ENCODE data around the gene TTBK1. TPM values are rescaled to one million over a fixed set of nuclear protein-coding genes. Genes with fewer than 3 reads are reported as not detected.

Gene TTBK1
- polyA plus RNA-seq, 4 donors: 0.25 to 0.39 (median 0.28) TPM

DNA sequence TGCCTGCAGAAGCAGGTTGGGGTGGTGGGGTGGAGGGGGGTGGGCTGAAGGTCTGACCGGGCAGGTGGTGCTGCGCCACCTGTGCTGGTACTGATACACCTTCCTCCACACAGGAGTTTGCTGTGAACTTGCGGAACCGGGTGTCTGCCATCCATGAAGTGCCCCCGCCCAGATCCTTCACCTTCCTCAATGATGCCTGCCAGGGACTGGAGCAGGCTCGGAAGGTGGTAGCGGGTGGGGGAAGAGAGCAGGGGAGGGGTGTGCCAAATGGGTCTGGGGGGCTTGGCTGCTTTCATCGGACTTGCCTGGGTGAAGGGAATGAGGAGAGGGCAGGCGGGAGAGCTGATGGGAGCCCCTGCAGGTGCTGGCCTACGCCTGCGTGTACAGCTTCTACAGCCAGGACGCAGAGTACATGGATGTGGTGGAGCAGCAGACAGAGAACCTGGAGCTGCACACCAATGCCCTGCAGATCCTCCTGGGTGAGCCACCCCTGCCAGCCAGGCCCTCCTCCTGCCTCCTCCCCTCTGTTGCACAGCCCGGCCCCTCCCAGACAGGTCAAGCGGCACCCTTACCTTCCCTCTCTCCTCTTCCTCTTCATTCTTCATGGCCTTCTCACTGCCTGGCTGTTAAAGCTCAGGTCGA lies 20.7 kb upstream of the TTBK1 start:
- DNase-seq (ENCODE audit: low read depth in 4 of 4, low spot score in 3 of 4): no peak

DNA sequence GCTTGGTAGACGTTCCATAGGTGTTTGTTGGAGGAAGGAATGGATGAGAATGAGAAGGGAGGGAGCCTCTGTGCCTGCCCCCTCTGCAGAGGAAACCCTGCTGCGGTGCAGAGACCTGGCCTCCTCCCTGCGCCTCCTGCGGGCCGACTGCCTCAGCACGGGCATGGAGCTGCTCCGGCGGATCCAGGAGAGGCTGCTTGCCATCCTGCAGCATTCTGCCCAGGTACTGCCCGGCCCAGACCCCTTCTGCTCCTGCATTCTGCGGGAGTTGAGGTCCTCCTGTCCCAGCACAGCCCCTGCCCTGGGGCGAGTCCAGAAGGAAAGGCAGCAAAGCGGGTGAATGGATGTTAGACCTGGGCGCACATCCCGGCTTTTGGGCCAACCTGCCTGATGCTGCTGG lies 20.1 kb upstream of the TTBK1 start:
- DNase-seq (ENCODE audit: low read depth in 4 of 4, low spot score in 3 of 4): no peak

DNA sequence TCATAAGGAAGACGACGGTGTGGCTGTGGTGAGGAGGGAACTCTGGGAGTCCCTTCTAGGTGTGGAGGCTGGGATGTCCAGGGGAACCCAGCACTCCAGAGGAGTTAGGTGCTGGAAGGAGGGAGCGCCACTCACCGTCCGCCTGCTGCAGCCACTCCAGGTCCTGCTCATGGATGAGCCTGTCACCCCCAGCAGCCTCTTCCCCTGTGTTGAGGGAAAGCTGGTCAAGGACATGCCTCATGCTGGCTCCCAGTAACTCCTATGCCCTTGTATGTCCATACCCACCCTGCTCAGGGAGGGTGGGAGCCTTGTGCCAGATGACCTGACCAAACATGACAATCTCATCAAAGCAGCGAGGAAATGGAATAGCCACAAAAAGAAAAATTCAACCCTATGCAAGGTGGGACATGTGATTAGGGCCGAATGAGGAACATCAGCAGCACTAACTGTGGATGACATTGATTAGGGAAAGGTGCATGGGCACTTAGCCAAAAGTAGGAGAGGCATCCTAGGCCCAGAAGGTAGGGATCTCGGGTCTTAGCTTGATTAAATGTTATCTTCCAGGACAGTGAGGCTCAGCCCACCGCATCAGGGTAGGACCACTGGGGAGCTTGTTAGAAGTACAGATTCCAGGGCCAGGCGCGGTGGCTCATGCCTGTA lies 17.0 kb upstream of the TTBK1 start:
- DNase-seq (ENCODE audit: low read depth in 4 of 4, low spot score in 3 of 4): no peak

DNA sequence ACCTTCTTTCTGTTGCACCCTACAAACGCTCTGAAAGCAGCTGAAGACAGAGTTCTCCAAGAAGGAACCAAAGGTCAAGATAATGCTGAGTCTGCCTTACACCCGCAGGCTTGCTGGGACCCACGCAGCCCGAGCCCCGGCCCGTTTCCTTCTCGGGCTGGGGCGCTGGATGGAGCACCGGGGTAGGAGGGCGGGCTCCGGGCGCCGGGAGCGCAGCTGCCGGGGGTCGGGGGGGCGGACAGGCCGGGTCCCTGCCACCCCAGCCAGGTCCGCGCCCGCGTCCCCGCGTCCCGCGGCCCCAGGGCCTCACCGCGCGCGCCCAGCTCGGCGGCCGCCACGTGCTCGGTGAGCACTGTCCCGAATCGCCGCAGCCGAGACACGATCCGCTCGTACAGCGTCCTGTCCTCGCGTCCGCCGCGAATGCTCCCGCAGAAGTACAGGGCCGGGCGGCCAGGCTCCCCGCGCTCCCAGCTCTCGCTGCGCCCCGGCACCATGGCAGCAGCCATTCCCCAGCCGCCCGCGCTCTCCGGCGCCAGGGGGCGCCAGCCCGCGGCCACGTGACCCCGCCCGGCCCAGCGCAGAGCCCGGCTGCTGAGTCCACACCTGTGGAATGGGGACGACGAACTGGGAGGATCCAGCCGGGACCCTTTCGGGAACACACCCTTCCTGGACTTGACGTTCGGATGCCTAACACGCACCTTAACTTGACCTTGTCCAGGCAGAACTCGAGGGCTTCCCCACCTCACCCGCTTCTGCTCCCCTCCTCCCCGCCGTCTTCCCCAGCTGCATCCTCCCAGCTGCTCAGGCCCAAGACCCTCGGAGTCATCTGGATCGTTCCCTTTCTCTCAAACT lies 14.1 kb upstream of the TTBK1 start, which contains the start of gene DNPH1:
DNPH1 (minus strand) TSS at position 531 of the 852 bp plus-strand sequence; CDS start at position 506, 25 bp downstream.
- DNase-seq (ENCODE audit: low read depth in 4 of 4, low spot score in 3 of 4): peak; percentile 60 to 74 (median 66)

DNA sequence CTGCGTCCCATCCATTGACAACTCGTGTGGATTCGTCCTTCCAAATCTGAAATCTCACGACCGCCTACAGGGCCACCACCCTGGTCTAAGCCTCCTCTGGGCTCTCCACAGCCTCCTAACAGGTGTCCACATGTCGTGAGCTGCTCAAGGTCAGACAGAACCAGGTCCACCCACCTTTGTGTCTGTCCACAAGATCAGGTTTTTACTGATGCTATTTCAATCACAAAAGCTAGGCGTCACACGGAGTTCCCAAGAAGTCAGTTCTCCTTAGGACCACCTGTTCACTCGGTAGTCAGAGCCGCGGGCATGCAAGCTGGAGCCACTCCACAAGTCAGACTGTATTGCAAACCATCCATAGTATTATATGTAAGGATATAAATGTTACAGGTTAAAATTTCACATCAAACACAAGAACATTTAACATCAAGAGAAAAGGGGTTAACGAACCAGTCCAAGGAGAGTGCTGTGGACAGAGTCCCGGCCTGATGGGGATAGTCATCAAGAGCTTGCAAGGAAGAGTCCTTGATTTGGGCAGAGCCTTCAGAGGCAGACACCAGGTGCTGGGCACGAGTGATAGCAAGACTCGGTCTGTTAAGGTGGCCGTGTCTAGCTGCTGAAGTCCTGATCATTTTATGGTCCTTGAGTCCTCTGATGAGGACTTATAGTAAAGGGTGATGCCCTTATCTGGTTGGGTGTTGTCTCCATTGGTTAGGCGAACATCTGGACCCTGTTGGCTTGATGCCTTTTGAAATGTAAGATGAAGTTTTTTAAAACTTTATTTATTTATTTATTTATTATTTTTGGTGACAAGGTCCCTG lies 13.3 kb upstream of the TTBK1 start:
- no peak for DNase-seq (ENCODE audit: low read depth in 4 of 4, low spot score in 3 of 4)

DNA sequence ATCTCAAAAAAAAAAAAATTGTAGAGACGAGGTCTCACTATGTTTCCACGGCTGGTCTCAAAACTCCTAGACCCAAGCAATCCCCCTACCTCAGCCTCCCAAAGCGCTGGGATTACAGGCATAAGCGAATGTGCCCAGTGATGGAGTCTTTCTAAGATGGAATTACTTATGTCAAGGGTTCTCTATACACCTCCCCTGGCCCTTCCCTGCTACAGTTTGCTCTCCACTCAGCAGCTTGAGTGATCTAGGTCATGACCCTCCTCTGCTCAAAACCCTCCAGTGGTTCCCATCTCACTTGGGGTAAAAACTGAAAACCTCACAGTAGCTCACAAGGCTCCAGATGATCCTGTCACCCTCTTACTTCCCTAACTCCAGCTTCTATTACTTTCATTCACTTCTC lies 12.2 kb upstream of the TTBK1 start:
- DNase-seq (ENCODE audit: low read depth in 4 of 4, low spot score in 3 of 4): no peak

DNA sequence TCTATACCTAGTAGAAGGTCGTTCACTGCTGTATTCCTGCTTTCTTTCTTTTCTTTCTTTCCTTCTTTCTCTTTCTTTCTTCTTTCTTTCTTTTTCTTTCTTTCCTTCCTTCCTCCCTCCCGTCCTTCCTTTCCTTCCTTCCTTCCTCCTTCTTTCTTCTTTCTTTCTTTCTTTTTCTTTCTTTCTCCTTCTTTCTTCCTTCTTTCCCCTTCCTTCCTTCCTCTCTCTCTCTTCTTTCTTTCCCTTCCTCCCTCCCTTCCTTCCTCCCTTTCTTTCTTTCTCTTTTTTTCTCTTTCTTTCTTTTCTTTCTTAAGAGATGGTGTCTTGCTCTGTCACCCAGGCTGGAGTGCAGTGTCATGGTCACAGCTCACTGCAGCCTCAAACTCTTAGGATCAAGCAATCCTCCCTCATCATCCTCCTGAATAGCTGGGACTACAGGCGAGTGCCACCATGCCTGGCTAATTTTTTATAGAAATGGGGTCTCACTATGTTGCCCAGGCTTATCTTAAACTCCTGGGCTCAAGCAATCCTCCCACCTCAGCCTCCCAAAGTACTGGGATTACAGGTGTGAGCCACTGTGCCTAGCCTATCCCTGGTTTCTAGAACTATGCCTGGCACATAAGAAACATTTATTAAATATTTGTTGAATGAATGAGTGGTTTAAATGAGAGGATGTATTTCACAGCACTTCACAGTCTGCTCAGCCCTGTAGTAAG lies 11.4 kb upstream of the TTBK1 start:
- DNase-seq (ENCODE audit: low read depth in 4 of 4, low spot score in 3 of 4): no peak

DNA sequence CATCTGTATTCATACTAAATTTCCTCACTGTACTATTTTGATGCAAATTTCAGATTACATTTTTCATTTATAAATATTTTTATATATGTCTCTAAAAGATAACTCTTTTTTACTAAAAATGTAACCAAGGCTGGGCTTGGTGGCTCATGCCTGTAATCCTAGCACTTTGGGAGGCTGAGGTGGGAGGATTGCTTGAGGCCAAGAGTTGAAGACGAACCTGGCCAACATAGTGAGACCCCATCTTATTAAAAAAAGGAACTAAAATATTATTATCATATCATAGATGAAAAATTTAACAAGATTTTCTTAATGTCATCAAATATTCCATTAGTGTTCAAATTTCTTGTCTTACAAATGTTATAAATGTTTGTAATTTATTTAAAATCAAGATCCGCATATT lies 7.4 kb upstream of the TTBK1 start:
- DNase-seq (ENCODE audit: low read depth in 4 of 4, low spot score in 3 of 4): no peak

DNA sequence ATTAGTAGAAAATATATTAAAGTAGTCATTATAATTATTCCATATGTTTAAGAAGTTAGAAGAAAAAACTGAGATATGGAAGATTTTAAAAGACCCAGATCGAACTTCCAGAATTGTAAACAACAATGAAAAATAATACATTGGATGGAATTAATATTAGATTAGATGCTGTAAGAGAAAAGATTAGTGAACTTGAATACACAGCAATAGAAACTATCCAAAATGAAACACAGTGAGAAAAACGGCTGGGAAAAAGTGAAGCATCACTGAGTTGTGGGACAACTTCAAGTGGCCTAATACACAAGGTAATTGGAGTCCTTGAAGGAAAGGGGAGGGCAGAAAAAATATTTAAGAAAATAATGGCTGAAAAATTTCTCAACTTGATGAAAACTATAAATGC lies 4.2 kb upstream of the TTBK1 start:
- no peak for DNase-seq (ENCODE audit: low read depth in 4 of 4, low spot score in 3 of 4)

DNA sequence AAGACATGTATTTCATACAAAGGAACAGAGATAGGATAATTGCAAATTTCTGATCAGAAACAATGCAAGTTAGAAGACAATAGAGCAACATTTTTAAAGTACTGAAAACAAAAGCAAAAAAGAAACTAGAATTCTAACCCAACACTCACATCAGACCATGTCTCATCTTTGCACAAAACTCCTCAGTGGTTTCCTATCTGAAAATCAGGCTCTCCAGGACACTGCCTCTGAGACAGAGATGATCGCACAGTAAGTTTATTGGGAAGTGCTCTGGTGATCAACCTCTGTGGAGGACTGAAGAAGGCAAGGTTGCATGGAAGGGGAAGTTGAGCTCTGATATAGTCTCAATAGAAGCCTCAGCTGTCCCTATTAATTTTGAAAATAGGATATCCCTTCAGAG lies 2.3 kb upstream of the TTBK1 start:
- DNase-seq (ENCODE audit: low read depth in 4 of 4, low spot score in 3 of 4): no peak

DNA sequence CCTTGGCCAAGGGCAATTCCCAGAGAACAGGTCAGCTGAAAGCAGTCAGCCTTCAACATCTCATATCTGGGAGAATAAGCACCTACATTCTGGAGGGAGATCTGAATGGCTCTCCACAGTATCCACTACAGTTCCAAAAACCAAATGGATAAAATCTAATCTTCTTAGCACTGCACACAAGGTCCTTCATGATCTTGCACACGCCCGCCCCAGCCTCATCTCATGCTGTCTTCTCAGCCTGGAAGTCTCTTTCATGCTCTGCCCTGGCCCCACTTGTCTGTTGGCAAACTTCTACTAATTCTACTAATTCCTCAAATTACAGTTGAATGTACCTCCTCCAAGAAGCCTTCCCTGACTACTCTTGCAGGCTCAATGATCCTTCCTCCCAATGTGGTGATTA lies 1.8 kb upstream of the TTBK1 start:
- DNase-seq (ENCODE audit: low read depth in 4 of 4, low spot score in 3 of 4): no peak

DNA sequence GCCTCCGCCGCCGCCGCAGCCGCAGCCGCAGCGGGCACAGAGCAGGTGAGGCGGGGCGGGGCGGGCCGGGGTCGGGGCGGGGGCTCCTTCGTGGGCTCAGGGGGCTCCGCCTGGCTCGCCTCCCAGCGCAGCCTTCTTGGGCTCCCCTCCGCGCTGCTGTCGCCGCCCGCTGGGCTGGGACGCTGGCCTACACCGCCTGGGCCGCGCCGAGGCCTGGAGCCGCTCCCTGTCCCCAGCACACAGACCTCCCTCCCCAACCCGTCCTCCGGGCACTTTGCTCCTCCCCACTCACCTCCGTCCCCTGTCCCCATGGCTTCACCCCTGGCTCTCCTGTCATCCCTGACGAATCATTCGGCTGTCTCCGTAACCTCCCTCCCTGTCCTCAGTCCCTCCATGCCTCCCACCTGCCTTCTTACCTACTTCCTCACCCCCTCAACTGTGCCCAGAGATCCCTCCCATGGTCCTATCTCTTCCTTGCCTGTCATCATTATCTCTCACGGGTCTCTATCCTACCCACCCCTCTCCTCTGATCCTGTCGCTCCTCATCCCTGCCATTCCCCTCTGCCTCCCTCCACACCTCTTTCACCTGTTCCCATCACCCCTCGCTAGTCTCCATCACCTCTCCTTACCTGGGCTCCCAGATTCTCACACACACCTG lies 512 bp downstream of the TTBK1 start:
- DNase-seq (ENCODE audit: low read depth in 4 of 4, low spot score in 3 of 4): no peak

DNA sequence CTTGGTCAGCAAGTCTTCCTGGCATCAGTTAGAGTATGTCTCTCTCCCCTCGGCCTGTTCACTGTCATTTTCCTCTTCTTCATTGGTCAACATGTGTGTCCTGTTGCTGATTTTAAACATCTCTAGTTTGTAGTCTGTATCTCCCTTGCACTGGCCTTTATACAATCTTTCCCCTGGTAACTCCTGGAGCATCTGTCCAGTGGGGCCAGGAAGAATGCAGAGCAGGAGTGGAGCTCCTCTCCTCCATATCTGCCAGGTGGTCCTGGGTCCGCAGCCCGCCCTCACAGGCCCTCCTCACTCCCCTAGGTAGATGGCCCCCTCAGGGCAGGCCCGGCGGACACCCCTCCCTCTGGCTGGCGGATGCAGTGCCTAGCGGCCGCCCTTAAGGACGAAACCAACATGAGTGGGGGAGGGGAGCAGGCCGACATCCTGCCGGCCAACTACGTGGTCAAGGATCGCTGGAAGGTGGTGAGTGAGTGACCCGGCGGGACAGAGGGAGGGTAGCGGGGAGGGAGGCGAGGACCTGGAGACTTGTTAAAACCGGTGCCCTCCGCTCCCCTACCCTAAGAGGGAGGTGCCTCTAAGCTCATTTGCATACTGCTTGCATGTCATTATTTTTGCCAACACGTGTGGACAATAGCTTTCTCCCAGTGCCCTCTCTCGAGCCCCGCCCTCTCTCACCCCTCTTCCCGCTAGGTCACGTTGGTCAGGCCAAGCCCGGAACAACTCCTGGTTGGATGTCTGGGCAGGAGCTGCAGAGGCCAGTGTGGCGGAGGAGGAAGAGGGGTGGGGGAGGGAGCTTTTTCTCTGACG lies 3.2 kb downstream of the TTBK1 start:
- DNase-seq (ENCODE audit: low read depth in 4 of 4, low spot score in 3 of 4): no peak

DNA sequence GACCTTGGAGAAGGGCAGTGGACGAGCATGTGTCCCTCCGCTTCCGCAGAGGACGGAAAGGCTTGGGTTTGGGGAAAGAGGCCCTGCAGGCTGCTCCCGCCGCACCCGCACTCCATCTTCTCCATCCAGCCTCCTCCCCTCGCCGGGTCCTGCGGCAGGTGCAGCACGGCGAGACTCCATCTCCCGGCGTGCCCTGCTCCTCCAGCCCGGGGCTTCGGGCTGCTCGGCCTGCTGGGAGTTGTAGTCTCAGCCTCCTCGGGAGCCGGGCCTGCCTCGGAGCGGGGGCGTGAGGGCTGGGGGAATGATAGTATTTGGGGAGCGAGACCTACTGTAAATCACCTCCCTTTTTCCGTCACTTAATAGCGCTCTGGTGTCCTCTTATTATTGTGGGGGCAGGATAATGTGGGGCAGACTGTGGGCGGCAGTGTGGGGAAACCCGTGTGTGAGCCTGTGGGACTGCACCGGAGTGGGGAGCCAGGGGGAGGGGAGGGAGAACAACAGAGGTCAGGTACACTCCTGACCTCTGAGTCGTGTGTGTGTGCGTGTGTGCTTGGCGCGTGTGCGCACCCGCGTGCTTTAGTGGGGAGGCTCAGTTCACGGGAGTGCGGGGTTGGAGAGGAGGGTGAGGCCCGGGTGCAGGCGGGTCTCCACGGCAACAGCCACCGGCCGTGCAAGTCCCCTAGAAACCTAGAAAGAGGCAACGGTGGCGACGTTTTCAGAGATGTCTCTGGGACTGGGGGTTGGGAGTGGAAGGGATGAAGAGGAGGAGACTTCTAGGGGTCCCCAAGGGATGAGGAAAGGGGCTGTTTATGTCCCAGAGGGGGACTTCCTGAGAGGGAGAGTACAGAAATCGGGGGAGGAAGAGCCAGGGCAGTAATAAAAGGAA lies 4.1 kb downstream of the TTBK1 start:
- DNase-seq (ENCODE audit: low read depth in 4 of 4, low spot score in 3 of 4): peak in 1 of 4 donors; percentile 57

DNA sequence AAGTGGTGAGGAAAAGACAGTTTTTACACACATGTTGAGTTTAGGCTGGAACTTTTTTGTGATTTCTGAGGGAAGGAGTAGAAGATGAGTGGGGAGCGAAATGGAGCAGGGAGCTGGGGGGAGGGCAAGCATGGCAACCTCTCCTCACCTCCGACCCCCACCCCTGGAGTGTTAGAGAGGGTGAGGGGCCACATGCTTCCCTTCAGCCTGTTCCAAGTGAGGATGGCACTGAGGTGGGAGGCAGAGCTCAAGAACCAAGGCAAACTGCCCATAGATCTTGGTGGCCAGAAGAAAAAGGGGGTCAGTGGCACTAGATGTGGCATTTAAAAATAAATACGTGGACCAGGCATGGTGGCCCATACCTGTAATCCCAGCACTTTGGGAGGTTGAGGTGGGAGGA lies 4.8 kb downstream of the TTBK1 start:
- DNase-seq (ENCODE audit: low read depth in 4 of 4, low spot score in 3 of 4): no peak

DNA sequence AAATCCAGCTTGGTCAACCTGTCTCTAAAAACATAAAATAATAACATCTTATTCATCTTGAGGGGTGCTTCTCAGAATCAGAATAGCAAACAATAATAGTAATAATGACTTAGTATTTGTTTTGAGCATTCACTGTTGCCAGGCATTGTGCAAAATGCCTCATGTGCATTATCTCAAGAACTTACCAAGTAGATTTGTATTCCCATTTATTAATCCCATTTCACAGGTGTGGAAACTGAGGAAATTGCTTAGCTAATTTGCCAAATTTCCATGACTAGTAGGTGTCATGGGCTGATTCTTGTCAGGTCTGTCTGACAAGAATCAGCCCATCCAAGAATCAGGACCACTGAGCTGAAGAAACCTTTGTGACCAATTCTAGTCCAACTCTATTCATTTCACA lies 5.5 kb downstream of the TTBK1 start:
- DNase-seq (ENCODE audit: low read depth in 4 of 4, low spot score in 3 of 4): no peak

DNA sequence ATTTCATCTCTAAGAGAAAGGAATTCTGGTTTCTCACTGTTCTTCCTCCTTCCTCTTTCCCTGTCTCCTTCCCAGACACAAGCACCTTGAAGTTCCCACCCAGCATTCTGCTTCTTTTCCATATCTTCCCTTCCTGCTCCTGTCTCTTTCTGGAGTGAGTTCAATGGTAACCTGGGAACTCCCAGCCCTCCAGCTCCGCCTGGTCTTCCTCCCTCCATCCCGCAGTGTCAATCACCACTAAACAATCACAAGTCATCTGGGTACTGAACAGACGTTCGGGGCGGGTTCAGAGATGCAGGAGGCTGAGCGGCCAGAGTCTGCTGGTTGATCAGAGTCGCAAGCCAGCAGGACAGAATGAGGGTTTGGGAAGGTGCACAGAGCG lies 7.7 kb downstream of the TTBK1 start:
- no peak for DNase-seq (ENCODE audit: low read depth in 4 of 4, low spot score in 3 of 4)

DNA sequence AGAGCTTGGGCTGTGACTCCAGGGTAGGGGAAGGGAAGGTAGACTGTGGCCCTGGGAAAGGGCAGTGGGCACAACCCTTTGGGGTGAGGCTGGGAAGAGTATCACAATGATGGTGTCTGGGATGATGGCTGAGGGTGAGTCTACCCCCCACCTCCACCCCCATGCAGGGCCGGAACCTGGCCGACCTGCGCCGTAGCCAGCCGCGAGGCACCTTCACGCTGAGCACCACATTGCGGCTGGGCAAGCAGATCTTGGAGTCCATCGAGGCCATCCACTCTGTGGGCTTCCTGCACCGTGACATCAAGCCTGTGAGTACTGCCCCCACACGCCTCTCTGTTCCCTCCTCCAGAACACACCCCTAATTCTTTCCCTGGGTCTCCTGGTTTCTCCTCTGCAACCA lies 10.1 kb downstream of the TTBK1 start:
- no peak for DNase-seq (ENCODE audit: low read depth in 4 of 4, low spot score in 3 of 4)
